ENCODE data around the gene SRP72.

GRCh38 chr4:56465599-56466295 lies 1.7 kb upstream of the SRP72 start:
- no peak for TF ChIP-seq POLR2A (IDR thresholded peaks at IDR 0.05)
- no peak for TF ChIP-seq CTCF (IDR thresholded peaks at IDR 0.05)
- TF ChIP-seq POLR2AphosphoS5 (IDR thresholded peaks at IDR 0.05; ENCODE audit: insufficient read depth in 1 of 2, low read depth in 1 of 2) = no peak

Measured in vagina (tissue), 2 donors.